GM12878 (cell line): ENCODE results near the gene NLRC3.

Experiments used
- HDGF ChIP-seq: fragments of 450-650 bp; IDR thresholded peaks from 2 replicates; pipeline ENCODE4 v1.6.1; 2016; ENCODE audit warnings: antibody characterized with exemption
- POLR2AphosphoS5 ChIP-seq: IDR thresholded peaks from 2 replicates; pipeline ENCODE4 v1.6.1; 2011; ENCODE audit warnings: mild to moderate bottlenecking, low read length, inconsistent platforms
- SMC3 ChIP-seq: IDR thresholded peaks from 2 replicates; pipeline ENCODE4 v1.6.1; 2011; ENCODE audit warnings: low read length, improper control_type of control experiment, borderline replicate concordance
- TF ChIP-seq, protein P1 (sequence below), 3 experiments: IDR thresholded peaks in 2 of 3; conservative IDR thresholded peaks in 1 of 3; 2 replicates each; pipeline ENCODE4 v1.5.1; 2011; ENCODE audit warnings: low read depth in 3 of 3, low read length in 3 of 3, mild to moderate bottlenecking in 3 of 3, control low read depth in 2 of 3, moderate library complexity in 2 of 3, inconsistent platforms in 1 of 3, mixed read lengths in 1 of 3; ENCODE audit not compliant: control insufficient read depth in 2 of 3, insufficient read depth in 1 of 3; ENCODE audit errors: extremely low read depth in 1 of 3

DNA sequence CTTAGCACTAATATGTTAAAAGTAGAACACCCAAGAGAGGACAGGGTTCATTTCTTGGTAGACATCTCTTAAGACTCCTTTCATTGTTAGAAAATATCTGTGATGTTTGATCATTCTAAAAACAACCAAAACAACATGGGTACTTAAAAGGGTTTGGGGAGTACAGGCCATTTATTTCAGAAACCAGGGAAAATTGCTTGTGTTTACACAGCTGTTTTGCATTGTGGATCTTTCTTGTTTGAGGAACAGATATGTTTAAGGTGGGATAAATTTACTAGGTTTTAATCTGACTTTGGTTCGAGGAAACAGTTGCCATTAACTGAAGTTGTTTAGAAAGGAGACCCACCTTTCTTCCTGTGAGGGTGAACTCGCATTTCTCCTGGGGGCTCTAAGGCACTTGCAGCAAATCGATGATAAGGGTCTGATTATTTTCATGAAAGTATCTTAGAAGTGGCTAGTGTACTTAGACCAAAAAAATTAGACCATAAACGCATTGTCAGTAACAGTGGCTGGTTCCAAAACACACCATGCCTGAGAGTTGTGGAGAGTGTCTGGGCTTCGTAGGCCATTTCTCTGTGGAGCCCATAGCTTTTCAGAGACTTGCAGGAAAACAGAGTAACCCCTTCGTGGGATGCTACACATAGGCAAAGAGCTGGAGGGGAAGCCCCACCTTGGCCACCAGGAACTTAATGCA, 58.8 kb downstream of the NLRC3 start:
- TF ChIP-seq, protein P1, sequence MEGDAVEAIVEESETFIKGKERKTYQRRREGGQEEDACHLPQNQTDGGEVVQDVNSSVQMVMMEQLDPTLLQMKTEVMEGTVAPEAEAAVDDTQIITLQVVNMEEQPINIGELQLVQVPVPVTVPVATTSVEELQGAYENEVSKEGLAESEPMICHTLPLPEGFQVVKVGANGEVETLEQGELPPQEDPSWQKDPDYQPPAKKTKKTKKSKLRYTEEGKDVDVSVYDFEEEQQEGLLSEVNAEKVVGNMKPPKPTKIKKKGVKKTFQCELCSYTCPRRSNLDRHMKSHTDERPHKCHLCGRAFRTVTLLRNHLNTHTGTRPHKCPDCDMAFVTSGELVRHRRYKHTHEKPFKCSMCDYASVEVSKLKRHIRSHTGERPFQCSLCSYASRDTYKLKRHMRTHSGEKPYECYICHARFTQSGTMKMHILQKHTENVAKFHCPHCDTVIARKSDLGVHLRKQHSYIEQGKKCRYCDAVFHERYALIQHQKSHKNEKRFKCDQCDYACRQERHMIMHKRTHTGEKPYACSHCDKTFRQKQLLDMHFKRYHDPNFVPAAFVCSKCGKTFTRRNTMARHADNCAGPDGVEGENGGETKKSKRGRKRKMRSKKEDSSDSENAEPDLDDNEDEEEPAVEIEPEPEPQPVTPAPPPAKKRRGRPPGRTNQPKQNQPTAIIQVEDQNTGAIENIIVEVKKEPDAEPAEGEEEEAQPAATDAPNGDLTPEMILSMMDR (IDR thresholded peaks at IDR 0.05 in 2 of 3, conservative IDR thresholded peaks at IDR 0.05 in 1 of 3; ENCODE audit: control insufficient read depth in 2 of 3, extremely low read depth in 1 of 3, insufficient read depth in 1 of 3, low read depth in 3 of 3, low read length in 3 of 3) = no peak
- TF ChIP-seq SMC3 (no peak), HDGF (no peak), POLR2AphosphoS5 (no peak)
